DMS 273 (cell line): ENCODE data around the gene LYZL4.

ENCODE experiments used
- DNase-seq: peaks from one replicate; lab custom pipeline; 2025; ENCODE audit not compliant: unreplicated experiment; lab: John Stamatoyannopoulos, UW

Gene LYZL4, protein sequence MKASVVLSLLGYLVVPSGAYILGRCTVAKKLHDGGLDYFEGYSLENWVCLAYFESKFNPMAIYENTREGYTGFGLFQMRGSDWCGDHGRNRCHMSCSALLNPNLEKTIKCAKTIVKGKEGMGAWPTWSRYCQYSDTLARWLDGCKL

DNA sequence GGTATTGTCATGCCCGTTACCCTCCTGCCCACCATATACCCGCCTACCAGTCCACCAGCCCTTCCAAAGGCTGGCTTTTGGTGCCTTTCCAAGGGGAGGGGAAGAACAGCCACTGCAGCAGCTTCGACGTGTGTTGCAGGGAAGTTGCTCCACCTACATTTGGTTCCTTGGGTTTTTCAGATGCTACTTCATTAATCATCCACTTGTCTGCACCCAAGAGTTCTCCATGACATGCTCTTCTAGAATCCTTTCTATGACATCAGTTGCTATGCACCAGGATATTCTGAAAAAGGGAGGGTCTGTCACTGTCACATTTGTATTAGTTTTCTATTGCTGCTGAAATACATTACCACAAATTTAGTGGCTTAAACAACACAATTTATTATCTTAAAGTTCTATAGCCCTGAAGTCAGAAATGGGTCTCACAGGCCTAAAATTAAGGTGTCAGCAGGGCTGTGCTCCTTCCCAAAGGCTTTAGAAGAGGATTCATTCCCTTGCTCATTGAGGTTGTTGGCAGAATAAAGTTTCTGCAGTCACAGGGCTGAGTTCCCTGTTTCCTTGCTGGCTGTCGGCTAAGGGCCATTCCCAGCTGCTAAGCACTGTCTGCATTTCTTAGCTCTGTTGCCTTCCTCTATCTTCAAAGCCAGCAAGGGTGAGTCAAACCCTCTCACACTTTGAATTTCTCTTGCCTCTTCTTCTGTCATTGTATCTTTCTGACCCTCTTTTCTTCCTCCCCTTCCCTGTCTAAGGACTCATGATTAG lies at the start of gene LYZL4:
Gene LYZL4 (minus strand): TSS at position 241 of the 762 bp plus-strand sequence. CDS start 3,359 bp downstream, outside the sequence.
- DNase-seq = no peak

DNA sequence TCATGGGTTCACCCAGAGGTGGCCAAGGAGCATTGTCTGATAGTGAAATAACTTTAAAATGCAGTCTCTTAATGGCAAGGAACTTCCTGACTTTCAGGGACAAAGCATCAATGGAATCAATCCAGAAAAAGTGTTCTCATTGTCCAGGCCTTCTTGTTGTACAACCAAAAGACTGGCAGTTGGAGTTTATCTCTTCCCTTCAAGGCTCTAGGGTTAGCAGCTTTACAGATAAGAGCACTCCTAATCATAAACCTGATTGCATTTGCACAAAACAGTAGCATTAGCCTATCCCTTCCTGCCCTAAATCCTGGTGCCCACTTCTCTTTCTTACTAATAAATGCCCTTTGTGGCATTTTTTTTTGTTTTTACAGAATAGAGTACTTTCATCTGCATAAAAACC lies 48.7 kb upstream of the LYZL4 start:
- no peak for DNase-seq

DNA sequence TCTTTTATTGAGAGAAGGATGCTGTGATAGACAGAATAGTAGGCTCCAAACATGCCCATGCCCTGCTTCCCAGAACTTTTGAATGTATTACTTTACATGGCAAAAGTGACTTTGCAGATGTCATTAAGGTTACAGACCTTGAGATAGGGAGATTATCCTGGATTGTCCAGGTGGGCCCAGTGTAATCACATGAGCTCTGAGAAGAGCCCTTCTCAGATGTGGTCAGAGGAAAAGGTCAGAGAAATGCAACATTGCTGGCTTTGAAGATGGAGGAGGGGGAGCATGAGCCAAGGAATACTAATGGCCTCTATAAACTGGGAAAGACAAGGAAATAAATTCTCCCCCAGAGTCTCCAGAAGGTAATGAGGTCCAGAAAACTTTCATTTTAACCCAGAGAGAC lies 45.8 kb upstream of the LYZL4 start:
- no peak for DNase-seq

DNA sequence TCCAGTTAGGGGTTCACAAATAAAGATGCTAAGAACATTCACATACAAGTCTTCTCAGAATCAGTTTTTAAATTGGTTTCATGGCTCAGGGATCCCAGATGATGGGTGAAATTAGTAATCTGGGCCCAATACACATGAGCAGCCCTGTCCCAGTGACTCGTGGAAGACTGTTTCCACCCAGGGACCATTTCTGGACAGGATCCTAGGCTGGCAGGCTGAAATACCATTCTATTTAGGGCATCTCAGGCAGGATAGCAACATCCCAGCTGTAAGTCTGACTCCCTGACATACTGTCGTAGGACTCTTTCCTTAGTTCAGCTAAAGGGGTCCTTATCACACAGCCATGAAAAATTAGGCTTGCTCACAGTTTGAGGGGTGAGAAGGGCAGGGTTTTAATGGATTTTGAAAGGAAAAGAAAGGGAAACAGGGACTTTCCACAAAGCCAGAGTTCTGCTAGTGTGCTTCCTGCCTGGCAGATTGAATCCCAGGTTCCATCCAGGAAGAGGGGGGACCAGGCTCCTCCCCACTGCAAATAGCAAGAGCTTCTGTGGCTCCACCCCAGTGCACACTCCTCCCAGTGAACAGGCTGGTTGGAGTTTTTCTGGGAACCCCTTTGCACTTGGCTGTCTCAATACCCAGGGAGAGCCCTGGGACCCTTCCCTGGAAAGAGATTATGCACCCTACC lies 41.3 kb upstream of the LYZL4 start:
- no peak for DNase-seq

DNA sequence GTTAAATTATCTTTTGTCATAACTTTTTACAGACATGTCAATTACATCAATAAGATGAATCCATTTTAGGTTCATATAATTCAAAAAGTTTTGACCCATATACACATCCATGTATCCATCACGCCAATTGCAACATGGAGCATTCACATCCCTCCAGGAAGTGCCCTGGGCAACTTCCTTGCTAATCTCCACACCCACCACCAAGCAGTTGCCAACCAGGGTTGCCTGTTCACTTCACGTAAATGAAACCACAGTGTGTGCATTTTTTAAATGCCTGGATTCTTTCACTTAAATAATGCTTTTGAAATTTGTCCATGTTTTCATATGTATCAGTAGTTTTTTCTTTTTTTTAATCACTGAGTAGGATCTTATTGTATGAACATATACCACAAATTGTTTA lies 40.7 kb upstream of the LYZL4 start:
- no peak for DNase-seq

DNA sequence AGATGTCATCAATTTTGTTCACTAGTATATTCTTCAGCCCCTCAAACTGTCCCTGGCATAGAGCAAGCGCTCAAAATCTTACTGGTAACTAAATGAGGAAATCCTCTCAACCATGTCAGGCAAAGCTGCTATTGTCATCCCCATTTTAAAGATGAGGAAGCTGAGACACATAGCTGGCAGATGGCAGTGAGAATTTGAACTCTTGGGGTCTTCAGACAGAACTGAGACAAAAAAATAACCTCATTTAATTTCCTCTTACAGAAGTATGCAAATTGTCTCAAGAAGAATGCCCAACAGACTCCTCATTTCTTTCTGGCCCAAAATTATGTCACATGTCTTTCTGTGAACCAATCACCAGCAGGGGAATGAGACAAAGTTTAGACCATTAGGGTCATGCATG lies 40.2 kb upstream of the LYZL4 start:
- DNase-seq = no peak

DNA sequence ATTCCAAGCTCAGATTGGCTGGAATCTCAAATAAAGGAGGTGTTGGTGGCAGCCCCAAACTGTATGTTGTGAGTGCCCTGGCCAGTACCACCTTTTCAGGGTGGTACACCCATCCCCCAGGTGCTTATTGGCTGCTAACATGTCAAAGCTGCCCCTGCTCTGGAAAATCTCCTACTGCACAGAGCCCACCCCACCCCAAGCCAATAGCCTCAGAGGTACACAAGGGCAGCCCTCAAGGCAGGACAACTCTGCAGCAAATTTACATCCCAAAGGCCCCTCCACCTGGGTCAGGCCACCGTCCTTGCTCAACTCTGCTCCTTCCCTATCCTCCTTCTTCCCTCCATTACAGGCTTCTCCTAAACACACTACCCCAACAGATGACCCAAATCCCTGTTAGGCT lies 37.1 kb upstream of the LYZL4 start:
- DNase-seq = no peak

DNA sequence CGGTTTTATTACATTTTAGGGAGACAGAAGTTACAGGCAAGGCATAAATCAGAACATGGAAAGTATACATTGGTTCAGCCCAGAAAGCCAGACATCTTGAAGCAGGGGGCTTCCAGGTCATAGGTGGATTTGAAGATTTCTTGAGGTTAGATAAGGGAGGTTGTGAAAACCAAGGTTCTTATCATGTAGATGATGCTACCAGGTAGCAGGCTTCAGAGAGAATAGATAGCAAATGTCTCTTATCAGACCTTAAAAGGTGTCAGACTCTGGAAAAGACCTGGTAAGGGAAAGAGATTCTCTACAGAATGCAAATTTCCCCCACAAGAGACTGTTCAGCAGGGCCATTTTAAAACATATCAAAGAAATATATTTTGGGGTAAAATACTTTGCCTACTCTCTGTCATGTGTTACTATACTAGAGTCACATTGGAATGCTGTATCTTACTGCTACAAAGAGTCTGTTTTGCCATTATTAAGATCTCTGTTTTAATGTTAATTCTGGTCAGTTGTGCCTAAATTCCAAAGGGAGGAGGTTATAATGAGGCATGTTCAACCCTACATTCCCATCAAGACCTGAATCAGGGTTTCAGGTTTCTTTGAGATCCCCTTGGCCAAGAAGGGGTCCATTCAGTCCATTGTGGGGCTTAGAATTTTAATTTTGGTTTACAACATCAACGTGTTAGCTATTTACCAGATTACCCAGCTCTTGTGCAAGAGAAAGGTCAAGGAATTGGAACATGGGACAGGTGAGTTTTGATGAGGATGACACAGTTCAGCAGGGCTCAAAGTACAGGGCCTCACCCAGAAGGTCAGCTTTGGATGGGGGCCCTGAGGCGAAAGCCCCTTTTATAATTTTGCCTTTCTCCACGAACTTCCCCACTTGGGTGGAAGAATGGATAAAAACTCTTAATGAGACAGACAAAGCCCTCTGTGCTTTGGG lies 36.0 kb upstream of the LYZL4 start:
- DNase-seq = no peak

DNA sequence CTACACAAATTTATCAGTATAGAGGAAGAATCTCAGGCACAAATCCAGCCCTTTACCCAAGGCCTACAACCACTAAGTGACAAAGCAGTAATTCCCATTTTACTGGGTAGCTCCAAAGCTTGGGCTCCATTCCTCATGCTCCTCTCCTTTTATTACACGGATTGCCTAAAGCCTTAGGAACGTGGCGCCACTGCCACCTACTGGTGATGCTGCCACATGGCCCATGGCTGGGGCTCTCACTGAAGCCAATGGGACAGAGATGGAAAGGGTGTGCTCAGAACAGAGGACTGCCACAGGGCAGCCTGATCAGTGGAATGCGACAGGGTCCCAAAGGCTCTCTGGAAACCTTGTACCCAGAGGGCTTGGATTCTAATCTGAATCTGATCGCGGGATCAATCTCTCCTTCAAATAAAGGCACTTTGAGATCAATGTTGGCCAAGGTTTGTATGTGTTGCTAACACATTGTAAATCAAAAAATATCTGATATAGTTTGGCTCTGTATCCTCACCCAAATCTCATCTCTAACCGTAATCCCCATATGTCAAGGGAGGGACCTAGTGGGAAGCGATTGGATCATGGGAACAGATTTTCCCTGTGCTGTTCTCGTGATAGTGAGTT lies 33.5 kb upstream of the LYZL4 start:
- peak; percentile 85 for DNase-seq

DNA sequence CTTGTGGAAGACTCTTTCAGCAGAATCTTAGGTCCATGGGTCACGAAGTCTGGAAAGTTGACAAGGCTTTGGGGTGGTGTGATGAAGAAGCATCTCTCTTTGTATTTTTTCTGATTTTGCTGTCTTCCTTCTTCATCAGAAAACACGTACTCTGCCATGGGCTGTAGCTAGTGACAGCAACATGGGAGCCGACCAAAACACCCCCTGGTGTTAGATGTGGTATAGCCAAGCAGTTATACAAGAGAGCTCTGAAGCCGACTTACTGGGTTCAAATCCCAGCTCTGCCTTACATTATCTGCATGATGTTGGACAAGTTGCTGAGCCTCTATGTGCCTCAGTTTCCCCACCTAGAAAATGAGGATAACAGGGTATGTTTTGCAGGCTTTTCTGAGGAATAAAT lies 32.9 kb upstream of the LYZL4 start:
- DNase-seq = no peak

DNA sequence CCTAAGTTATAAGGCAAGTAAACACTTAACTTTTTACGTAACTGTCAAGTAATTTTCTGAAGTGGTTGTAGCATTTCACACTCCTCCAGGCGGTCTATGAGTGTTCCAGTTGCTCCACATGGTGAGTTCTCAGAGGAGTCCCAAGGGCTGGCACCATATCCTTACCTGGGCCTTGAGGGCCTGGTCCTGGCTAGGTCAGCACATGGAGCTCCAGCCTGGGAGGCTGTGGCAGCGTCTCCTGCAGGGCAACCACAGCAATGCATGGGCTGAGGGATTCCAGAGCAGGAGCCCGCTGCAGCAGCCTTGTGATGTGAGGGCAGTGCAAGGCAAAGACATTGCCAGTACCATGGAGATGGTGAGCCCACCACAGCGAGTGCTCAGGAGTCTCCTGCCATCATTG lies 32.2 kb upstream of the LYZL4 start:
- no peak for DNase-seq

DNA sequence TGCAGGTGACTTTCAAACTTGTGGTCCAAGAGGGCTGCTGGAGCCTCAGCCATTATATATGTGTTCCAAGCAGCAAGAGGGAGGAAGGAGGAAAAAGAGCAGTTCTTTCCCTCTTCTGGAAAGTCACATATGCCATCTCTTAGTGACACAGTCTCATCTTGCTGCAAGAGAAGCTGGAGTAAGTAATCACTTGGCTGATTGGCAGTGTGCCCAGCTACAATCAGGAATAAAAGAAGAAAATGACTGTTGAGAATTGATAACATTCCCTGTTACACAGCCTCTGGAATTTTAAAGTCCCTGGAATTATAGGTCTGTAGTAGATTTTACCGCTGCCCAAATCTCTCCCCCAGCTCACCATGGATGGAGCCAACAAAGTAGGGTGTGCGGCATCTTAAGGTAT lies 31.4 kb upstream of the LYZL4 start:
- DNase-seq = no peak

DNA sequence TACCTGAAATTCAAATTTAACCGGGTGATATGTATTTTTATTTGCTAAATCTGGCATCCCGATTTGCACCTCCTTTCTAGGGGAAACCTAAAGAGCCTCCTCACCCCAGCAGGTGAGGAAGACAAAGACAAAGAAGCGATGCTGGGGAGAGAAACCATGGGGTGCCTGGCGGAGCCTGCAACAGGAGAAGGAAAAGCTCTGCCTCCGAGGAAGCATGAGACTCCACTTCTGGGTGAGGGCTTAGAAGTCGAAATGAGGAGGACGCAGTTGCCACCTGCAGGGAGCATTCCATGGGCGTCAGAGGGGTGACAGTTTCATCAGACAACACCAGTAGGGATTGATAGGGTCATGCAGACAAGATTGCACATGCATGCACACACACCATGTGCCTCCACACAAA lies 30.5 kb upstream of the LYZL4 start:
- no peak for DNase-seq

DNA sequence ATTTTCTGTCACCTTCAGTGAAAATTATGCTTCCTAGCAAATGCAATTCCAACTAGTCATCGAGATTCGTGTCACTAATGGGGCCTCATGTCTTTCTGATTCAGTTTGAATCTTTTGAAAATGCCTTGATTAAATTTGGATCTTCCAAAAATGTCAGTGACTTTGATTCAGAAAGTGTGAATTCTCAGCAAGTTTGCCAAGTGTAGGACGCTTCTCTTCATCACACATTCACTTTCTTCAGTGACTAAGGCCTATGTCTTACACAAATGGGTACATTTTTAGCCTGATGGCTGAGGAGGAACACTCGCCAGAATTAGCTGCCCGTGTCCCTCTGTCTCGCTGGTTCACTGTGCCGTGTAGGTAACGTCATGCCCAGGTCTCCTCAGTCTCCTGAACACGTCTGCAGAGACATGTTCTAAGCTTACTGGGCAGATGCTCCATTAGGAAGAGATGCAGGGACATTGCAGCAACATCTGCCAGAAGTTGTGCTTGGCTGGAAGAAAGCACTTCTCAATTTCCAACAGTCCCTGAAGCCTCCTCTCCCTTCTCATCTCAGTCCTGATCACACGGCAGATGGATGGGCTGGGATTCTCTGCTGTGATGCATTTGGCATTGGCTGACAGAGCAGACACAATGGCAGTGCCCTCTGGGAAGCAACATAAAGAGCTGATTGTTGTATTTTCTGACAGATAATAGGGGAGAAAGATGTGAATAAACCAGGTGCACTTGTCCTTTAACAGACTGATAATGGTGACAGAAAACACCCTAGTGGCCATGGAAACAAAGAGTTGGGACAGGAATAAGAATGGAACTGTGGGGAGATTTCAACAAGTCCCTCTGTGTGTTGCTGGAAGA lies 29.1 kb upstream of the LYZL4 start:
- peak; percentile 37 for DNase-seq

DNA sequence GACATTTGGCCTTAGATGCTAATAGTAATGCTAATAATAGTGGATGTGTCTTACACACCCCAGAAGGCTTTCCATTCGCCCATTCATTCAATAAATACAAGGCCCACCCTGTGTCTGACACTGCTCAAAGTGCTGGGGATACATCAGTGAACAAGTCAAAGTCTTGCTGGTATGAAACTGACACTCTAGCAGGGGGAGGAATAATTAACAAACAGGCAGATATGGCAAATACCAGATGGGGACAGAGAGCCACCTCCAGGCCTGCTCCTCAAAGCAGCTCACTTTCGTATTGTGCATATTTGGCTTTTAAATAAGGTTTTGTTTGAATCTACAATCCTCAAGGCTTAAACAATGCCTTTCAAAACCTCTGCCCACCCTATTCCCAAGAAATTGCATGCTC lies 28.3 kb upstream of the LYZL4 start:
- DNase-seq = peak; percentile 17

DNA sequence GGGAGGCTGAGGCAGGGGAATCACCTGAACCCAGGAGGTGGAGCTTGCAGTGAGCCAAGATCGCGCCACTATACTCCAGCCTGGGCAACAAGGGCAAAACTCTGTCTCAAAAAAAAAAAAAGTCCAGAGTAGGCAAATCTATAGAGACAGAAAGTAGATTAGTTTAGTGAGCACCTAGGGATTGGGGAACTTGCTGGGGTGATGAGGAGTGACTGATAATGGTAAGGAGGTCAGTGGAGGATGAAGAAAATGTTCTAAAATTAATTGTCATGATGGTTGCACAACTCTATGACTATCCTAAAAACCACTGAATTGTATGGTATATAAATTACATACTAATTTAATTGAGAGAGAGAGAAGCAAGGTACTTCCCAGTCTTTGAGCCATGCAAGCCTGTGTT lies 27.8 kb upstream of the LYZL4 start:
- no peak for DNase-seq

DNA sequence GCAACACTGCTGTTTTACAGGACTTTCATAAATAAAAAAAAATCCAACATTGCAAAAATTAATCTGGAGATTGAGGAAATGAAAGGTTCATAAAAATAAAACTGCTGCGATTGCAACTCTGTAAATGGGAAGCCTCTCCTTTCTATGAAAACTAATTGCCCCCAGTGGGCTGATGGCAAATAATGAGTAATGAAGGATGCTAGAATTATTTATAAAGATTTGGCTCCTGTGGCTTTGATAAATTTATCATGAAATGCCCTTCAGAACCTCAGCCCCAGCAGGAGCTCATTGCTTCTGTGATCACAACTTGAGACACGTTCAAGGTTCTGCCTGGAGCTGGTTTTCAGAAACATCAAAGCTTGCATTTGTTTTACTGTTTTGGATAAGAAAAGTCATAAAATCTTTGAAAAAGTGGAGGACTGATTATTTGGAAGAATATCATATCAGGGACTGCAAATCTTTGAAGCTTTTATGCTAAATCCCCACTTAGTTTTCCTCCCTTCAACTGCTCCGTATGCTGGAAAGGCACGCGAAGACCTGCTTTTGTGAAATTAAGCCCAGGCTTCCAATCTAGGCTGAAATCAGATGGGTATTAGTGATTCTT lies 24.5 kb upstream of the LYZL4 start:
- no peak for DNase-seq

DNA sequence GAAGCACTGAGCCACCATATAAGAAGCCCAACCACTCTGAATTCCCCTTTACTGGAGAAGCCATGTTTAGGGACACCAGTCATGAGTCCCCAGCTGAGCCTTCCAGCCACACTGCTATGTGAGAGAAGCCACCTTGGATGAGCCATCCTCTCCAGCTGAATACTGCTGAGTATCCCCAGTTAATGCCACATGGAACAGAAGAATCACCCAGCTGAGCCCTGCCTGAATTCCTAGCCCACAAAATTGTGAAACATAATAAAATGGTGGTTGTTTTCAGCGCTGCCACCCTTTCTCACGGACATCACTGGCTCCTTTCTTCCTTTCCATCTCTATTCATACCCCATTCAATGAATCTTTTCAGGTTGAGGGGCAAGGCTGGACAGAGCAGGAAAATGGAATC lies 22.1 kb upstream of the LYZL4 start:
- no peak for DNase-seq

DNA sequence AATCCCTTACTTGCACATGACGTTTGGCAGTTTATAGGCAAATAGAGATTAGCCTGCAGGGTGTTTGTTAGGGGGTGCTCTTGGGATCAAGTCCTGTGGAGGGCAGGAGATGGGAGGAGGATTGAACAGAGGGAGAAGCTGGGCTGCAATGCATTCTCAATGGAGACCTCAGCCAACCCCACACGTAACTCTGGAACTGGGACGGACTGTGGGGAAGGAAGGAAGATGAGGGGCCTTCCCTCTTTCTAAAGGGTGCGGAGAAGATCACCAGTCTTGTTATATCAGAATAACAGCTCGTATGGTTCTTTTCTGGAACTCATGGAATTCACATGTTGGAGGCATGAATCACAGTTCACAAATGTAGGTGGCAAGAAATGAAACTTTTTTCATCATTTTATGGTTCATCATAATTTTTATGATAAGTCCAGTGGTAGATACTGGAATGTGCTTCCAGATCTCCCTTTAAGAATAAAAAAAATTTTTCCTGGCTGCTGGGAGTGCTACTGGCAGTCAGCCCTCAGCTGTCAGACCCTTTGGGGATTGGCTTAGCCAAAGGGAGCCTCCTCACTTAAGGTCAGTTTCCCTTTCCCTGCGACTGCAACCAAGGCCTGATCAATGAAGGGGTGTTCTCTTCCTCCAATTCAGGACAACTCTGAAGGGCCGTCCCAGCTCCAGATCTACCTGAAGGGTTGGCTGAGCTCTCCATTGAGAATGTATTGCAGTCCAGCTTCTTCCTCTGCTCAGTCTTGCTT lies 20.5 kb upstream of the LYZL4 start:
- DNase-seq = no peak
